ENCODE measurements around the gene MBTPS1.

DNA sequence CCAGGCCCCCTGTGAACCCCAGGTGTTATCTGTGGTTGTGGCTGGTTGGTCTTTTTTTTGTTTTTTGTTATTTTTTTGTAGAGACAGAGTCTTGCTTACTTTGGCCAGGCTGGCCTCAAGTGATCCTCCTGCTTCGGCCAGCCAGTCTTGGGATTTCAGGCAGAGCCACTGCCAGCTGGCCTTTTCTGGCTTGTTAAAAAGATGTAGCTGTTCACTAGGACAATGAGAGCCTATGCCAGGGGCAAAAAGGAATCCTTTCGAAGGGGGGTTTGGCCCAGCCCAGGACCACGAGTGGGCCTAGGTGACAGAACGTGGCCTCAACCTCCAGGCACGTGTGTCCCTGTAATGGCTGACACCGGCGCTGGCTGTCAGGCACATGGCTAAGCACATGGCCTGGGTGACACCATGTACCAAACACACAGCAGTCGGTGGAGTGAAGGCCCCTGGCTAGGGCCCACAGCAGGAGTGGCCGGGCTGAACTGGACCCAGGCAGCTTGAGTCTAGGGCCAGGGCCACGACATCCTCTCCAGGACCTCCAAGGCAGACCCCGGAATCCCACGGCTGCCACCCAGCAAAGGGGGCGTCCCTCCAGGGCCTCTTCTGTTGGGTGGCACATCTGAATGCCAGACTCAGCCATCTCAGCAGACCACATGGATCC, 67.2 kb downstream of the MBTPS1 start:
- TF ChIP-seq, protein P1, sequence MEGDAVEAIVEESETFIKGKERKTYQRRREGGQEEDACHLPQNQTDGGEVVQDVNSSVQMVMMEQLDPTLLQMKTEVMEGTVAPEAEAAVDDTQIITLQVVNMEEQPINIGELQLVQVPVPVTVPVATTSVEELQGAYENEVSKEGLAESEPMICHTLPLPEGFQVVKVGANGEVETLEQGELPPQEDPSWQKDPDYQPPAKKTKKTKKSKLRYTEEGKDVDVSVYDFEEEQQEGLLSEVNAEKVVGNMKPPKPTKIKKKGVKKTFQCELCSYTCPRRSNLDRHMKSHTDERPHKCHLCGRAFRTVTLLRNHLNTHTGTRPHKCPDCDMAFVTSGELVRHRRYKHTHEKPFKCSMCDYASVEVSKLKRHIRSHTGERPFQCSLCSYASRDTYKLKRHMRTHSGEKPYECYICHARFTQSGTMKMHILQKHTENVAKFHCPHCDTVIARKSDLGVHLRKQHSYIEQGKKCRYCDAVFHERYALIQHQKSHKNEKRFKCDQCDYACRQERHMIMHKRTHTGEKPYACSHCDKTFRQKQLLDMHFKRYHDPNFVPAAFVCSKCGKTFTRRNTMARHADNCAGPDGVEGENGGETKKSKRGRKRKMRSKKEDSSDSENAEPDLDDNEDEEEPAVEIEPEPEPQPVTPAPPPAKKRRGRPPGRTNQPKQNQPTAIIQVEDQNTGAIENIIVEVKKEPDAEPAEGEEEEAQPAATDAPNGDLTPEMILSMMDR (conservative IDR thresholded peaks at IDR 0.05 in 1 of 2, IDR thresholded peaks at IDR 0.05 in 1 of 2; ENCODE audit: low read depth in 1 of 2, low read length in 2 of 2): no peak
- TF ChIP-seq EZH2 (IDR thresholded peaks at IDR 0.05; ENCODE audit: low read length, missing control alignments): no peak

Data from fibroblast of lung (primary cell).